H9 (cell line): Measurements from ENCODE around the gene PNKP. TPM values are rescaled to one million over a fixed set of nuclear protein-coding genes. Genes with fewer than 3 reads are reported as not detected.

Source experiments
- DNase-seq: peaks from one replicate; pipeline ENCODE4 v3.0.0-alpha.2; 2017
- H2AFZ ChIP-seq: one replicate; pipeline ENCODE4 v1.6.1; 2013; ENCODE audit warnings: mild to moderate bottlenecking, low read length, control low read depth, moderate library complexity
- H2AK5ac ChIP-seq: 2 replicates; pipeline ENCODE4 v1.6.1; 2013; ENCODE audit warnings: low read length, control low read depth, mixed read lengths; ENCODE audit not compliant: insufficient read length
- H2BK120ac ChIP-seq: one replicate; pipeline ENCODE4 v1.6.1; 2013; ENCODE audit warnings: low read depth, mild to moderate bottlenecking, low read length, control low read depth, inconsistent platforms; ENCODE audit not compliant: poor library complexity, severe bottlenecking
- H2BK12ac ChIP-seq: 2 replicates; pipeline ENCODE4 v1.6.1; 2013; ENCODE audit warnings: low read length, control low read depth, mixed read lengths, low read depth; ENCODE audit not compliant: insufficient read length
- H2BK15ac ChIP-seq: 2 replicates; pipeline ENCODE4 v1.6.1; 2013; ENCODE audit warnings: low read depth, low read length, control low read depth
- H2BK20ac ChIP-seq: one replicate; pipeline ENCODE4 v1.6.1; 2013; ENCODE audit warnings: low read depth, mild to moderate bottlenecking, low read length, control low read depth, inconsistent platforms; ENCODE audit not compliant: poor library complexity, severe bottlenecking
- H2BK5ac ChIP-seq: 2 replicates; pipeline ENCODE4 v1.6.1; 2013; ENCODE audit warnings: low read length, control low read depth, mixed read lengths; ENCODE audit not compliant: insufficient read length
- H3K14ac ChIP-seq: 2 replicates; pipeline ENCODE4 v1.6.1; 2013; ENCODE audit warnings: low read length, control low read depth; ENCODE audit not compliant: insufficient read depth
- H3K18ac ChIP-seq: 2 replicates; pipeline ENCODE4 v1.6.1; 2013; ENCODE audit warnings: low read depth, mild to moderate bottlenecking, mixed read lengths, low read length, control low read depth; ENCODE audit not compliant: insufficient read length
- H3K23ac ChIP-seq: 2 replicates; pipeline ENCODE4 v1.6.1; 2013; ENCODE audit warnings: low read length, control low read depth, mixed read lengths, low read depth; ENCODE audit not compliant: insufficient read length
- H3K23me2 ChIP-seq: 2 replicates; pipeline ENCODE4 v1.6.1; 2013; ENCODE audit warnings: low read depth, mild to moderate bottlenecking, mixed read lengths, low read length, control low read depth; ENCODE audit not compliant: insufficient read length, poor library complexity, severe bottlenecking
- H3K27ac ChIP-seq: 2 replicates; pipeline ENCODE4 v1.5.1; 2013; ENCODE audit warnings: low read length, control low read depth, mixed read lengths, low read depth; ENCODE audit not compliant: insufficient read length
- H3K27me3 ChIP-seq: 2 replicates; pipeline ENCODE4 v1.6.1; 2013; ENCODE audit warnings: low read length, control low read depth, inconsistent platforms; ENCODE audit not compliant: insufficient read depth
- H3K4ac ChIP-seq: 2 replicates; pipeline ENCODE4 v1.6.1; 2013; ENCODE audit warnings: low read depth, mild to moderate bottlenecking, control low read depth, inconsistent platforms, low read length, moderate library complexity
- H3K4me1 ChIP-seq: 2 replicates; pipeline ENCODE4 v1.6.1; 2013; ENCODE audit warnings: low read length, control low read depth, inconsistent platforms; ENCODE audit not compliant: insufficient read depth
- H3K4me2 ChIP-seq: 2 replicates; pipeline ENCODE4 v1.6.1; 2013; ENCODE audit warnings: low read length, control low read depth, mixed read lengths; ENCODE audit not compliant: insufficient read length, insufficient read depth
- H3K56ac ChIP-seq: 2 replicates; pipeline ENCODE4 v1.6.1; 2013; ENCODE audit warnings: low read depth, mild to moderate bottlenecking, mixed read lengths, low read length, control low read depth; ENCODE audit not compliant: insufficient read length
- H3K79me1 ChIP-seq: 2 replicates; pipeline ENCODE4 v1.6.1; 2013; ENCODE audit warnings: low read depth, mild to moderate bottlenecking, moderate library complexity, low read length, control low read depth, inconsistent platforms; ENCODE audit not compliant: insufficient read depth, poor library complexity, severe bottlenecking
- H3K79me2 ChIP-seq: 2 replicates; pipeline ENCODE4 v1.6.1; 2013; ENCODE audit warnings: low read length, control low read depth, inconsistent platforms; ENCODE audit not compliant: insufficient read depth
- H3K9ac ChIP-seq: 2 replicates; pipeline ENCODE4 v1.6.1; 2013; ENCODE audit warnings: low read length, control low read depth, mixed read lengths; ENCODE audit not compliant: insufficient read length; ENCODE audit errors: extremely low read depth
- H3K9me3 ChIP-seq: one replicate; pipeline ENCODE4 v1.6.1; 2013; ENCODE audit warnings: low read depth, low read length, inconsistent platforms; ENCODE audit not compliant: control insufficient read depth
- H3T11ph ChIP-seq: one replicate; pipeline ENCODE4 v1.6.1; 2013; ENCODE audit warnings: mild to moderate bottlenecking, low read length, control low read depth, inconsistent platforms
- H4K20me1 ChIP-seq: one replicate; pipeline ENCODE4 v1.6.1; 2013; ENCODE audit not compliant: control insufficient read depth, insufficient read length, insufficient read depth
- H4K5ac ChIP-seq: 2 replicates; pipeline ENCODE4 v1.6.1; 2013; ENCODE audit warnings: low read depth, mild to moderate bottlenecking, mixed read lengths, low read length, control low read depth; ENCODE audit not compliant: insufficient read length
- H4K8ac ChIP-seq: replicated peaks from 2 replicates; pipeline ENCODE4 v1.6.1; 2013; ENCODE audit warnings: low read length, control low read depth, mixed read lengths, low read depth; ENCODE audit not compliant: insufficient read length
- H4K91ac ChIP-seq: 2 replicates; pipeline ENCODE4 v1.6.1; 2013; ENCODE audit warnings: low read depth, mild to moderate bottlenecking, moderate library complexity, mixed read lengths, low read length, control low read depth; ENCODE audit not compliant: insufficient read length
- H3K27ac Mint-ChIP-seq, 3 experiments: 2 replicates in 2 of 3; 3 replicates in 1 of 3; pipeline ENCODE4 v1.8.0; 2020 to 2021; ENCODE audit warnings: mixed read lengths in 3 of 3, mild to moderate bottlenecking in 1 of 3, moderate library complexity in 1 of 3
- H3K27me3 Mint-ChIP-seq: 2 replicates; pipeline ENCODE4 v1.8.0; 2021; ENCODE audit warnings: low read depth, mild to moderate bottlenecking, moderate library complexity, mixed read lengths
- H3K36me3 Mint-ChIP-seq, 3 experiments: 2 replicates in 2 of 3; 3 replicates in 1 of 3; pipeline ENCODE4 v1.8.0; 2020 to 2021; ENCODE audit warnings: low read depth in 3 of 3, mixed read lengths in 3 of 3; ENCODE audit not compliant: insufficient read depth in 1 of 3
- H3K4me1 Mint-ChIP-seq, 2 experiments: 2 replicates each; pipeline ENCODE4 v1.8.0; 2020; ENCODE audit warnings: mixed read lengths in 2 of 2
- H3K4me3 Mint-ChIP-seq, 2 experiments: 2 replicates in 1 of 2; 3 replicates in 1 of 2; pipeline ENCODE4 v1.8.0; 2020 to 2021; ENCODE audit warnings: mild to moderate bottlenecking in 2 of 2, mixed read lengths in 2 of 2, moderate library complexity in 1 of 2
- H3K9me3 Mint-ChIP-seq, 2 experiments: 2 replicates in 1 of 2; 3 replicates in 1 of 2; pipeline ENCODE4 v1.8.0; 2020; ENCODE audit warnings: mild to moderate bottlenecking in 2 of 2, mixed read lengths in 2 of 2, moderate library complexity in 1 of 2
- CTCF ChIP-seq: fragments of 200-600 bp; sonication (generic); conservative IDR thresholded peaks from 3 replicates; pipeline ENCODE4 v1.8.0; 2021; ENCODE audit warnings: antibody characterized with exemption, mild to moderate bottlenecking
- WGBS: extraction: QIAGEN DNeasy Blood & Tissue Kit; methylation state at CpG from one replicate; pipeline ENCODE4 v1.1.7; 2013; ENCODE audit warnings: missing lambda C conversion rate, low lambda C conversion rate, mixed read lengths; ENCODE audit not compliant: insufficient read length; ENCODE audit errors: extremely low coverage; 5-methylcytosine and 5-hydroxymethylcytosine counted together
- total RNA-seq: library from RNA; stranded (reverse); gene quantifications from 2 replicates; pipeline ENCODE4 v1.2.1, GENCODE V29; 2021

PNKP gene
- total RNA-seq, 1 experiment from 2014 or later: 157 TPM

GRCh38 chr19:49850487-49851342 lies 16.7 kb downstream of the PNKP start, which contains the start of gene PTOV1:
TSS of gene PTOV1 (plus strand) at chr19:49851159.
- H3K4me1 Mint-ChIP-seq: peaks cover 22 to 27% of the 10 kb centered on the region in 2 experiments
- Histone ChIP-seq H3K4me1 (no peaks in the 10 kb centered on the region; the same call in 1 of the 2 replicates), H4K91ac (no peak within 1 kb of the TSS), H2AK5ac (no peak within 1 kb of the TSS), H3K79me1 (peaks cover 11% of the 10 kb centered on the region), H2BK12ac (peak within 1 kb of the TSS; percentile 10), H2BK15ac (no peak within 1 kb of the TSS), H3K27me3 (no peaks in the 10 kb centered on the region), H3K23me2 (peaks cover 10% of the 10 kb centered on the region), H3K56ac (no peak within 1 kb of the TSS), H4K5ac (no peak within 1 kb of the TSS), H3K4ac (no peak within 1 kb of the TSS), H2AFZ (no peak within 1 kb of the TSS), H3T11ph (no peak within 1 kb of the TSS), H3K27ac (no peak within 1 kb of the TSS), H4K20me1 (peaks cover 3% of the 10 kb centered on the region), H4K8ac (no peak within 1 kb of the TSS), H3K4me2 (peak within 1 kb of the TSS; percentile 90), H2BK20ac (no peak within 1 kb of the TSS), H2BK5ac (no peak within 1 kb of the TSS), H3K23ac (no peak within 1 kb of the TSS), H3K79me2 (peaks cover 9% of the 10 kb centered on the region; the same call in 1 of the 2 replicates), H3K18ac (peak within 1 kb of the TSS; percentile 80), H3K9me3 (no peaks in the 10 kb centered on the region), H2BK120ac (no peak within 1 kb of the TSS), H3K9ac (peak within 1 kb of the TSS; percentile 66), H3K14ac (peak within 1 kb of the TSS; percentile 85; the same call in 1 of the 2 replicates)
- H3K27me3 Mint-ChIP-seq: no peaks in the 10 kb centered on the region; the same call in none of the 2 replicates
- no CpG with 5 or more reads among the region's 98 CpGs for WGBS
- no peak for TF ChIP-seq CTCF
- H3K36me3 Mint-ChIP-seq: peaks cover 30 to 43% (median 35%) of the 10 kb centered on the region in 3 experiments
- DNase-seq: peak; percentile 93
- peak within 1 kb of the TSS; percentile 91 to 96 (median 95) for H3K27ac Mint-ChIP-seq
- peak within 1 kb of the TSS; percentile 81 to 90 for H3K4me3 Mint-ChIP-seq
- H3K9me3 Mint-ChIP-seq: peaks cover 0 to 4% of the 10 kb centered on the region in 2 experiments; a peak in 2 of 5 replicates
